K562 (cell line): ENCODE results near the gene LRMDA. TPM values are rescaled to one million over a fixed set of nuclear protein-coding genes. Genes with fewer than 3 reads are reported as not detected.

Experiments used
- ARHGAP35 ChIP-seq: fragments of 450-650 bp; IDR thresholded peaks from 2 replicates; pipeline ENCODE4 v1.6.1; 2018; ENCODE audit not compliant: partially characterized antibody
- CHD1 ChIP-seq: fragments of 200-600 bp; sonication (generic); IDR thresholded peaks from one replicate; pipeline ENCODE4 v1.6.1; 2012; ENCODE audit warnings: mild to moderate bottlenecking, moderate library complexity, low read length, inconsistent platforms
- FOXA1 ChIP-seq: fragments of 450-650 bp; IDR thresholded peaks from 2 replicates; pipeline ENCODE4 v1.6.1; 2016; ENCODE audit warnings: mild to moderate bottlenecking, borderline replicate concordance
- HDGF ChIP-seq: fragments of 450-650 bp; IDR thresholded peaks from 2 replicates; pipeline ENCODE4 v1.6.1; 2016
- KAT2B ChIP-seq: IDR thresholded peaks from one replicate; pipeline ENCODE4 v1.6.1; 2012; ENCODE audit warnings: low read depth, mild to moderate bottlenecking, control low read depth, inconsistent platforms, low read length, moderate library complexity
- MAFF ChIP-seq: IDR thresholded peaks from 2 replicates; pipeline ENCODE4 v1.6.1; 2012; ENCODE audit warnings: low read length, improper control_type of control experiment
- SRSF9 ChIP-seq: fragments of 200-400 bp; formaldehyde crosslinking; IDR thresholded peaks from 2 replicates; pipeline ENCODE4 v1.6.1; 2017; ENCODE audit warnings: low read depth, low read length, borderline replicate concordance
- TBP ChIP-seq: optimal IDR thresholded peaks from 2 replicates; pipeline ENCODE3; 2011; ENCODE audit warnings: low read depth, low read length, improper control_type of control experiment
- ZNF830 ChIP-seq: fragments of 250-450 bp; sonication (Bioruptor Pico); IDR thresholded peaks from 2 replicates; pipeline ENCODE4 v1.5.0; 2021; ENCODE audit warnings: mild to moderate bottlenecking
- polyA plus RNA-seq, 8 experiments: library from polyadenylated mRNA; depleted of rRNA in 4 of 8; stranded (reverse) in 5 of 8; unstranded in 3 of 8; fragments of >200 nt; fragmentation: Nextera tagmentation in 2 of 8; fragmentation: Illumina TruSeq in 1 of 8; extraction: Ambion mirVana in 2 of 8; extraction: Trizol in 1 of 8; gene quantifications; 2 replicates each; pipeline versions ENCODE4 v1.2.1 to v1.2.3, GENCODE V29; 2011 to 2014; ENCODE audit warnings: inconsistent platforms in 1 of 8, missing spikeins in 1 of 8
- total RNA-seq, 7 experiments: library from RNA; depleted of rRNA in 6 of 7; stranded (reverse); fragments of >200 nt in 6 of 7; fragmentation: Illumina TruSeq in 2 of 7; extraction: Trizol in 2 of 7; gene quantifications; 2 replicates each; pipeline versions ENCODE4 v1.2.1 to v1.2.3, GENCODE V29; 2011 to 2021; ENCODE audit warnings: low replicate concordance in 1 of 7
- TF ChIP-seq, protein P1 (sequence below): fragments of 200-800 bp; sonication (Bioruptor generic); IDR thresholded peaks from 2 replicates; pipeline ENCODE4 v1.6.1; 2017; ENCODE audit warnings: missing genetic modification characterization, missing compliant biosample characterization
- TF ChIP-seq, protein P2 (sequence below): fragments of 250-450 bp; sonication (Bioruptor Pico); IDR thresholded peaks from 2 replicates; pipeline ENCODE4 v1.9.0; 2021; ENCODE audit warnings: mild to moderate bottlenecking

LRMDA gene
- total and polyA plus RNA-seq, 9 of the 15 experiments (the other 6 are each of a cell fraction or from before 2014, with no cell fraction given), result 0.25 TPM; not detected in 8

DNA sequence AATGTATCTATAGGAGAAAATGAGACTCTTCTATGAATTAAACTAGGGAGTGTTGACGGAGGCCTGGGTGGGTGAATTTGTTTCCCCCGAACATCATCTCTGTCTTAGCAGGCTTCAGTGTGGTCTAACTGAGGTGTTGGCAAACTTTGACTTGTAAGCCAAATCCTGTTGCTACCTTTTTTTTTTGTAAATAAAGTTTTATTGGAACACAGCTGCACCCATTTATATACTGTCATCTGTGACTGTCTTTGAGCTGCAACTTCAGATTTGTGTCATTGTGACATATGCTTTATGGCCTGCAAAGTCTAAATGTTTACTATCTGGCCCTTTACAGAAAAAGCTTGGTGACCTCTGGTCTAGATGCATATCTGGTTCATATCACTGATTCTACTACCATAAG lies 455.9 kb downstream of the LRMDA start (continued):
- TF ChIP-seq TBP (no peak), HDGF (no peak), FOXA1 (no peak), CHD1 (no peak), MAFF (no peak), ARHGAP35 (no peak), SRSF9 (no peak), KAT2B (no peak), ZNF830 (no peak)
- TF ChIP-seq, protein P1, sequence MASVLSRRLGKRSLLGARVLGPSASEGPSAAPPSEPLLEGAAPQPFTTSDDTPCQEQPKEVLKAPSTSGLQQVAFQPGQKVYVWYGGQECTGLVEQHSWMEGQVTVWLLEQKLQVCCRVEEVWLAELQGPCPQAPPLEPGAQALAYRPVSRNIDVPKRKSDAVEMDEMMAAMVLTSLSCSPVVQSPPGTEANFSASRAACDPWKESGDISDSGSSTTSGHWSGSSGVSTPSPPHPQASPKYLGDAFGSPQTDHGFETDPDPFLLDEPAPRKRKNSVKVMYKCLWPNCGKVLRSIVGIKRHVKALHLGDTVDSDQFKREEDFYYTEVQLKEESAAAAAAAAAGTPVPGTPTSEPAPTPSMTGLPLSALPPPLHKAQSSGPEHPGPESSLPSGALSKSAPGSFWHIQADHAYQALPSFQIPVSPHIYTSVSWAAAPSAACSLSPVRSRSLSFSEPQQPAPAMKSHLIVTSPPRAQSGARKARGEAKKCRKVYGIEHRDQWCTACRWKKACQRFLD (CRISPR knock-in tag), result no peak
- TF ChIP-seq, protein P2, sequence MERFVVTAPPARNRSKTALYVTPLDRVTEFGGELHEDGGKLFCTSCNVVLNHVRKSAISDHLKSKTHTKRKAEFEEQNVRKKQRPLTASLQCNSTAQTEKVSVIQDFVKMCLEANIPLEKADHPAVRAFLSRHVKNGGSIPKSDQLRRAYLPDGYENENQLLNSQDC (CRISPR knock-in tag), result no peak
